Measurements from ENCODE around the gene EEIG1.

GRCh38 chr9:127980706-127981558 lies at the start of gene EEIG1:
- no peak for TF ChIP-seq ZNF780A (CRISPR knock-in tag; IDR thresholded peaks at IDR 0.05)
- TF ChIP-seq EZH2 (IDR thresholded peaks at IDR 0.05; ENCODE audit: borderline replicate concordance, low read depth, low read length): no peak
- TF ChIP-seq POLR2AphosphoS2 (IDR thresholded peaks at IDR 0.05; ENCODE audit: low read length): no peak
- TF ChIP-seq SMARCA5 (IDR thresholded peaks at IDR 0.05): no peak
- TF ChIP-seq NFIC (IDR thresholded peaks at IDR 0.05): no peak
- TF ChIP-seq POLR2A (conservative IDR thresholded peaks at IDR 0.05): peak; percentile 80
- no peak for TF ChIP-seq TAF15 (IDR thresholded peaks at IDR 0.05; ENCODE audit: low read depth, low read length)
- no peak for TF ChIP-seq U2AF2 (optimal IDR thresholded peaks at IDR 0.05; ENCODE audit: low read depth, low read length)
- TF ChIP-seq FIP1L1 (IDR thresholded peaks at IDR 0.05; ENCODE audit: low read depth, low read length, poor library complexity, severe bottlenecking): no peak

Data from K562 (cell line).